ENCODE measurements around the gene MORC2.

The MORC2 gene

DNA sequence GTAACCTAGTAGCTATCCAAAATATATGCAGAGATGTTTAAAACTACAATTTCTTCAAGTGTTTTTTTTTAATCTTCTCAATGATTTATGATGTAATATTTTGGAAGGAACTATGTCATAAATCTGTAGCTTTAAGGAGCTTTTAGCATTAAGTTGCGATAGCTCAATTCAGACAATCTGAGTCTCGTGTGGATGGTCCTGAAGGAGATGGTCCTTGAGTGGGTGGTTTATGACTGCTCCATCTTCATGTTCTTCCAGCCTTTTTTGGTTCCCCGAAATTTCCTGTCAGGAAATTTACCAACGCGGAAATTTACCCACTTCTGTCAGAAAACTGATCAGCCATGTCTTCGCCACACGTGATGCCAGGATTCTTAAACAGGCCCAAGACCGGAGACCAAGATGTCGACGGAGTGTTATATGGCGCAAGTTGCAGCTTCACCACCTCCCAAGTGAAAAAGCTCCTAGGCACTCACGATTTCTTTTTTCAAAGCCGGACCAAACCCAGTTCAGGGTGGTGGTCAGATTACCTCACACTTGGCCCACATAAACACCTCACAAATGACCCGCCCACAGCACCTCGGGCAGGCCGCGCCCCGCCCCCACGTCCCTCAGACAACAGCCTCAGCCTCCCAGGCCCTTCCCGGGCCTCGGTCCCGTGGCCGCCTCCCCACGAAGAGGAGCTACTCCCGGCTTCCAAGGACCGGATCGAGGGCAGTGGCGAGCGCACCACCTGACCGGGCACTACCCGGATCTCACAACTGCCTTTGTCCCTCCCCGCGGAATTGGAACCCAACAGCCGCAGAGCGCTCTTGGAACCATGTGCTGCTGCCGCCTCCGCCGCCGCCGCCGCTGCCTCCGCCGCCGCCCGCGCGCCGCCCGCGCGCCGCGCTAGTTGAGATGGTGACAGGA is at the start of gene MORC2:
MORC2 (minus strand) TSS at position 760 of the 909 bp plus-strand sequence. CDS start 885 bp downstream, outside the sequence.
- DNase-seq (ENCODE audit: insufficient read length, low spot score), result peak; percentile 36
- no peak for FAIRE-seq

DNA sequence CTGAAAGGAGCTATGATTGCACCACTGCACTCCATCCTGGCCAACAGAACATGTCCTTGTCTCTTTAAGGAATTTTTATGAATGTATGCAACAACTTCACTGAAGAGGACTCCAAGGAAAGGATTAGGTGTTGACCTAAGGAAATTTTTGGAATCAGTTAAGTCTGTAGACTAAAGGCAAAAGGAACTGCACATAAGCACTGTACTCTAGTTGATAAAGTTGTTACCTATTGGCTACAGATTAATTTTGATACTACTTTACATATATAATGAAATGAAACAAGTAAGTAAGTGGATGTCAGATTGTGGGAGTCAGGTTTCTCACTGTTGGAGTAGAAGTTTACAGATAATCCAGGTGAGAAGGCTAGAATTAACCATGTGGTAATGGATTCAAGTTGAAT is 37.0 kb upstream of the MORC2 start:
- FAIRE-seq, result no peak
- DNase-seq (ENCODE audit: insufficient read length, low spot score), result no peak

DNA sequence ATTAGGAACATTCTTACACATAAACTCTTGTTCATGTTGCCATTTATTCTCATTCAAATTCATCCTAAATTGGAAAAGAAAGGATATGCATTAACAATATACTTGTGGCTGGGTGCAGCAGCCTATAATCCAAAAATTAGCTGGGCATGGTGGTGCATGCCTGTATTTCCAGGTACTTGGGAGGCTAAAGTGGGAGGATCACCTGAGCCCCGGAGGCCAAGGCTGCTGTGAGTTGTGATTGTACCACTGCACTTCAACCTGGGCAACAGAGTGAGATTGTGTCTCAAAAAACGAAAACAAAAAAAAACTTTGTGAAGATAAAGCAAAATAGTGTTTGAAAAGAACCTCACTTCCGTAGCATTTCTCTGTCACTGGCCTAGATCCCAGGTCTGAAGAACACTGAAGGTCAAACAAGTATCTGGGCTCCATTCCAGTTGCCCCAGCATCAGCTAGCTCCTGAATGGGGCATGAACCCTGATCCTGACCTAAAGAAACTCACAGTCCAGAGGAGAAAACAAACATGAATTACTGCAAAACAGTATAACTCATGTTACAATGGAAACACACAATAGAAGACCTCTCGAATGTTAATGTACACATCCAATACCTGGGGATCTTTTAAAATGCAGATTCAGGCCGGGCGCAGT is 32.7 kb upstream of the MORC2 start:
- DNase-seq (ENCODE audit: insufficient read length, low spot score) (no peak), FAIRE-seq (no peak)

DNA sequence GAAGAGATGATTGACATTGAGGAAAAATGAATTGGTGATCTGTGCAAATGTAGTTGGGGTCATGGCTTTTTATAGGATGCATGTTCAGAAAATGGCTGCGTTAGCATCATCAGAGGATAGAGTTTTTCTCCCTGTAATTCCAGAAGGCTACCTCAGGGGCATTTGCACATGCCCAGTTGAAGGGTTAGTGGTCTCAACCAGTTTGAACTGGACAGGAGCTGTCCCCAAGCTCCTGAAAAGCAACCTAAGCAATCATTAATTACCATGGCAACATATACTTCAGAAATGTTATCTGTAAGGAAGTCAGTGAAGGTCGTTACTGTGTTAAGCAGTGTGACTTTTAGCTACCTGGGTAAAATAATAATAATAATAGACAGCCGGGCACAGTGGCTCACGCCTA is 29.8 kb upstream of the MORC2 start:
- FAIRE-seq (no peak), DNase-seq (ENCODE audit: insufficient read length, low spot score) (no peak)

DNA sequence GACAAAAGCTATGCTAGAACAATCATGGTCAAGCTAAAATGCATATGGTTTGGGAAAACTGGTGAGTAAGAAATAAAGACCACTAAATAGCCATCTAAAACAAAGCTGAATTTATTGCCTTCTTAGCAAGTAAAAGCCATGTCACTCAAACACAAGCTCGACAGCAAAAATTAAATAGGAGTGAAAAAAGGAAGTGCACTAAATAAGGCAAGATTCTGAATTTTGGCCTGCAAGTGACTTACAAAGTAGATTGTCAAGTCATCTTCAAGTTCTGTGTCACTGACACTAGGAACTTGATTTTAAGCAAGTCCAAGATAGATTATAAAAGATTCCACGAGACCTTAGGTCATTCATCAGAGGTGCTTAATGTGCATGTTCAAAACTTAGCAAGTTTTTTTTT is 27.9 kb upstream of the MORC2 start:
- no peak for FAIRE-seq
- no peak for DNase-seq (ENCODE audit: insufficient read length, low spot score)

DNA sequence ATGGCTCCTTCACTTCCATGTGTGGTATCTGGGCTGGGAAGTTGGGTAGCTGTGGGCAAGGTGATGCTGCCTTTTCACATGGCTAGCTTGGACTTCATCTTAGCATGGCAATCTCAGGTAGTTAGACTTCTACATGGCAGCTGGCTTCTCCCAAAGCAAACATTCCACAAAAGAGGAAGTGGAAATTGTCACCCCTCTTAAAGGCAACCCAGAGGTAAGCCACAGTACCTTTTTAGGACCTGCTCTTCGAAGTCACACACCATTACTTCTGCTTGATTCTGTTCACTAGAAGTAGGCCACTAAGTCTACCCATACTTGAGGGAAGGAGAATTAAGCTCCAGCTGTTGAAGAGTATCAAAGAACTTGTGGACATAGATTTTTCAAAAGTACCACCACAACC is 26.4 kb upstream of the MORC2 start:
- no peak for FAIRE-seq
- no peak for DNase-seq (ENCODE audit: insufficient read length, low spot score)

DNA sequence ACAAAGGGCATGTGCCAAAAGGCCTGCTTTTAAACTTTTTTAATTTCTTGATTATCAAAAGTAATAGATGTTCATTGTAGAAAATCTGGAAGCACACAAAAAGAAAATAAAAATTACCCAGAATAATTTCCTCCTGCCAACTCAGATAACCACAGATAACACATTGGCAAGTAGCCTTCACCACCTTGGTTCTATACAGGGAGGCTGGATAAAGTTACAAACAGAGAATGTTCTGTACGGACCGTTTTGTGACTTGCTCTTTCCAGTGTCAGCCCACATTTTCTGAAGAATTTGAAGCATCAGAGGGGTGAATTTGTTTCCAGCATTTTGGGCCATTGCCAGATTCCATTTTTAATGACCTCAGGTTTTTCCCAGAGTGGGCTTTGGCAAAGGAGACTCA is 24.0 kb upstream of the MORC2 start:
- DNase-seq (ENCODE audit: insufficient read length, low spot score), result no peak
- no peak for FAIRE-seq

DNA sequence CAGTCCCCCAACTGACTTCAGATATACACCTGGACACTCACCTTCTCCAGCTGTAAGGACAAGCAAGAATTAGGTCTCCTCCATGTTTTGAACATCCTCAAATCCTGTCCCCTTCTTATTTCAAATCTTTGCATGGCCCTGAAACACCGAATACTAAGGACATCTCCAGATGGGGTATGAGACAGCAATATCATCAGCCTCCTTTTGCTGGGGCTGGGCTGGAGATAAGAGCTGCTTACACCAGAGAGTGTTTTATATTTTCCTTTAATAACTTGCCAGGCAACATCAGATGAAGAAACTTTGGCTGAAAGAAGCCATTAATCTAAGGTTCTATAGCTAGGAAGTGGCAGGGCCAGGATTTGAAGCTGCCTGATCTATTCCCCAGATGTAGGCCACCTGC is 22.1 kb upstream of the MORC2 start:
- FAIRE-seq (no peak), DNase-seq (ENCODE audit: insufficient read length, low spot score) (no peak)

DNA sequence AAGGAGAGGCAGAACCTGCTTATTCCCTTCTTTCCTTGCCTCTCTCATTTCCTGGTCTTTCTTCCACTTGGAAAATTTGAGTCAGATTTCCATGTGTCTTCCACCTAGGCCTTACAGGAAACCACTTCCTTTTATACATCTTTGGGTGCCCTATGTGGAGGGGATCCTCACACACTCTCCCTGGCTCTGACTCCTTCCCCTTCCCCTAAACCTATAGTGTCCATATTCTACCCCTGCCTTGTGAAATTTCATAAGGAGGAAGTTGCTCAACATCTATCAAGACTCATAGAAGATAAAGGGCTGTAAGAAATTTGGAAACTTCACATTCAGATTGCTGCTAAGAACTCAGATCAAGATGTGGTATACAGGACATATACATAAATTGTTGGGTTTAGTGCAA is 20.9 kb upstream of the MORC2 start:
- FAIRE-seq, result no peak
- DNase-seq (ENCODE audit: insufficient read length, low spot score), result no peak

DNA sequence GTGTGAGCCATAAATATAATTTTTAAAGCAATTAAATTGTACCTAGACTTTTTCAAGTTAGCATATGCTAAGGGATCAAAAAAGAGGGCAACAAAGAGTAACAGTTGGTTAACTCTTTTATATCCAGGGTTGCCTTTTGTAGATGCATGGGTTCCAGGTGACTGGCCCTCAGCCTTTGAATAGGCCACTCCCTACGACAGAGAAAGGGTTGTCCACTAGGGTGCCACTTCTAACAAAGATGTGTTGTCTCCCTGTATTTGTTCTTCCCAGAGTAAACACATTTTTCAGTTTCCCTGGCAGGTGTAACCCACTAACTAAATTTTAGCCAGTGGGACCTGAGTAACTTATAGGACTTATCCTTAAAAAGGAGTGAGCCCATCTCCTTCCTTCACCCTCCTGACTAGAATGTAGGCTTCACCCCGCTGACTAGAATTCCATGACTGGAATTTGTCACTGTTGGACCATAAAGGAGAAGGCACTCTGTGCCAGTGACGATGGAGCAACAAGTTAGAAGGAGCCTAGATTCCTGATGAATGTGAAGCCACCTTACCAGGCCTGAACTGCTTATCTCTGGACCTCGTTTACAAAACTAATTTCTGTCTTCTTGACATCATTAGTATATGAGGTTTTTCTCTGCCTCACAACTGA is 17.1 kb upstream of the MORC2 start:
- FAIRE-seq (no peak), DNase-seq (ENCODE audit: insufficient read length, low spot score) (no peak)

DNA sequence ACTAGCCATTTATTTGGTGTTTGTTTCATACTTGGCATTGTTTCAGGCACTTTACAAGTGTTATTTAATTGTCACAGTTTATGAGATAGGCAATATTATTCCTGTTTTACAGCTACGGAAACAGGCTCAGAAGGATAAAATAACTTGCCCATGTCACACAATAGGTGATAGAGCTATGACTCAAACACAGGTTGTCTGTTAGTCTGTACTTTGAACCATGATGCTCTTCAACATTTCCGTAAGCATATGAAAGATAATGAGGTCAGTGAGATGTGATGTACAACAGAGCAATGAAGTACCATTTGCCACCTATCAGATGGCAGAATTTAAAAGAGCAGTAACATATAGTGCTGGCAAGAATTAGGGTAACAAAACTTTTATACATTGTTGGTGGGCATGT is 15.7 kb upstream of the MORC2 start:
- DNase-seq (ENCODE audit: insufficient read length, low spot score) (no peak), FAIRE-seq (no peak)

DNA sequence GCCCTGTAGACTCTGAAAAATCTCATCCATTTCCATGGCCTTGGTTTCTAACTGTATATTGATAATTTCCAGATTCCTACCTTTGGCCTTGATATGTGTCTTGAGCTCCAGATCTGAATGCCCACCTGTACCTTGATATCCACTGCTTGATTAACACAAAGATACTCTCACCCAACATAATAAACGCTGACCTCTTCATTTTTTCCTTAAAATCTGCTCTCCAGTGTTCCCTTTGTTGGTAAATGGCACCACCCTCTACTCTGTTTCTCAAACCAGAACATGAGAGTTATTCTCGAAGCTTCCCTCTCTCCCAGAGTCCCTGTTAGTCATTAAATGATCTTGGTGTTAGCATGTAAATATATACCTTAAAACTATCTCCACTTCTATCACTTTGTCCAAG is 13.9 kb upstream of the MORC2 start:
- DNase-seq (ENCODE audit: insufficient read length, low spot score) (no peak), FAIRE-seq (no peak)

DNA sequence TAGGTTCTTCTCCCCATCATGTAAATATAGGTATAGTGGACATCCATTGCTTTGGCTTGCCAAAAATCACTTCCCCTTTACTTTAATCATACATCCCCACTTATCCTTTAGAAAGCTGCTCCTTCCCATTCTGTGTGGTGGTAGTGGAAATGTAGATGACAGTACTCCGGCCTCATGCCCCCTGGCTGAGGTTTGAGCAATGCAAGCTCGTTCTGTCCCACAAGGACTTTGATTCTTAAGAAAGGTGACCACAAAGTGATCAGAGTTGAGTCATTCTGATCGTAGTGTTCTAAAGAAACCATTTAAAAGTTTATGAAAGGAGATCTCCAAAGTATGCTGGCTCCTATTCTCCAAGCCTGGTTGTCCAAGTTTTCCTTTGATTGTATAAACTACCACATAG is 11.4 kb upstream of the MORC2 start:
- FAIRE-seq (no peak), DNase-seq (ENCODE audit: insufficient read length, low spot score) (no peak)

DNA sequence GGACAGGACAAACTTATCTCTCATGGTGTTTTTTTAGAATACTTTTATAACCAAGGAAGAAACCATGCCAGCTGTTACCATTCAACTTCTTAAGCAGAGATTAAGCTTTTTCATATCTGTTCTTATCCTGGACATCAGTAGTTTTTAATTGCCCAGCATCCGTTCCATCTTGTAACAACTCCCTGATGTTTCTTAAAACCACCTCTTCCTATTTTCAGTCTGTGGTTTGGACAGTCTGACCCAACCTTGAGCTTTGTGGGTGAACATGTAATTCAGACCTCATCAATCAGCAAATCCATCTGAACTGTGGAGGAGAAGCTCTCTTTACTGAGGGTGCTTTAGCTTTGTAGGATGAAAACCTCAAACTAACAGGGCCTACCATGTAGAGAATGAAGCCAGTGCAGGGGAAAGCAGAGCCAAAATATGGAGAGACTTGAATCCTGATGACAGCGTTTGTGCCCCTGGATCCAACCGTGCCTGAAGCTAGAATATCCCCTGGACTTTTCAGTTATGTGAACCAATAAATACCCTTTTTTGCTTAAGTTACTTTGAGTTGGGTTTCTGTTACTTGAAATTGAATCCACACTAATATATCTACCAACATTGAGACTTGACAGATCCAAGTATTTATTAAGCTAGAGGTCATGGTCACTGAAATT is 9.9 kb upstream of the MORC2 start:
- DNase-seq (ENCODE audit: insufficient read length, low spot score), result no peak
- no peak for FAIRE-seq

DNA sequence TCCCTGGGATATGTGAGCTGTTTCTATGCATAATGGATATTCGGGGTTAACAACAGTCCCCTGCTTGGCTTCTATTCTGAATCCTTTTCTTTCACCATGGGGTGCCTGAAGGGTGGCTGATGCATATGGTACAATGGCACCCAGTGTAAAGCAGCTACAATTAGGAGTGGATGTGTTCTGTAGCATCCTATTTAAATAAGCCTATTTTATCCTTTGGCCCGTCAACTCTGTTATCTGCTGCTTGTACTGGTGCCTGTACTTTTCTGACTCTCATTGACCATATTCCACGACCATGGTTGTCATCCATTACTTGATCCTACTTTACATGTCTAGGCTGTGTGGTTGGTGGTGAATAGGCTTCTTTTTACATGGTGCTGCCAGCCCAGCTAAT is 1.8 kb upstream of the MORC2 start:
- FAIRE-seq (no peak), DNase-seq (ENCODE audit: insufficient read length, low spot score) (no peak)

DNA sequence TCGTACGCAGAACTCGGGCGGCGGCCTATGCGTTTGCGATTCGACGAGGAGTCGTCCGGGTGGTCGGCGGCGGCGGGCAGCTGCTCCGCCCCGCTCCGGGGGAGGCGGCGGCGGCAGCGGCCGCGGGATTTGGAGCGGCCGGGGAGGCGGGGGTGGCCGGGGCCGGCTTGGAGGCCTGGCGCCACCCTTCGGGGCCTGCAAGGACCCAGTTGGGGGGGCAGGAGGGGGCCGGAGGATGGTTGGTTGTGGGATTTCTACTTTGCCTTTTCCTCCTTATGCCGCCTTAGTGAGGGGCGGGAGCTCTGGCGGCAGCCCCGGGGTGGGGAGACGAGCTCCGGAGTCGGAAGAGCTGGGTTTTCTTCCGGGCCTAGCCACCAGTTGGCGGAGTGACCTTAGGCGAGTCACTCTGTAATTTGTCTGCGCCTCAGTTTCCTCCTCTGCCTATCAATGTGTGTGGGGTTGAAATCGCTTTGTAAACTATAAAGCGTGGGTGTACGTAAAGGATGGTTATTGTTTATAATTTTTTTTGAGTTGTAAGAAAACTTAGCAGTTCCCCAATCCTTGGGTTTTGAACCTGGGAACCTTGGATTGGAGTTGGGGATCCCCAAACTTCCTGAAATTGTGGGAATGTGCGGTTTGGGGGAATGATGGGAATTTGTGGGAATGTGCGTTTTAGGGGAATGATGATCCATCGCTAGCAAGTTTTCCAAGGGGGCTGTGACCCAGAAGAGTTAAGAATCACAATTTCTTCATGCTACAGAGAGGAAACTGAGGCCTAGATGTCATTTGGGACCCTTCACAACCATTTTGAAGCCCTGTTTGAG is 1.2 kb upstream of the MORC2 start:
- FAIRE-seq (no peak), DNase-seq (ENCODE audit: insufficient read length, low spot score) (peak; percentile 12)

DNA sequence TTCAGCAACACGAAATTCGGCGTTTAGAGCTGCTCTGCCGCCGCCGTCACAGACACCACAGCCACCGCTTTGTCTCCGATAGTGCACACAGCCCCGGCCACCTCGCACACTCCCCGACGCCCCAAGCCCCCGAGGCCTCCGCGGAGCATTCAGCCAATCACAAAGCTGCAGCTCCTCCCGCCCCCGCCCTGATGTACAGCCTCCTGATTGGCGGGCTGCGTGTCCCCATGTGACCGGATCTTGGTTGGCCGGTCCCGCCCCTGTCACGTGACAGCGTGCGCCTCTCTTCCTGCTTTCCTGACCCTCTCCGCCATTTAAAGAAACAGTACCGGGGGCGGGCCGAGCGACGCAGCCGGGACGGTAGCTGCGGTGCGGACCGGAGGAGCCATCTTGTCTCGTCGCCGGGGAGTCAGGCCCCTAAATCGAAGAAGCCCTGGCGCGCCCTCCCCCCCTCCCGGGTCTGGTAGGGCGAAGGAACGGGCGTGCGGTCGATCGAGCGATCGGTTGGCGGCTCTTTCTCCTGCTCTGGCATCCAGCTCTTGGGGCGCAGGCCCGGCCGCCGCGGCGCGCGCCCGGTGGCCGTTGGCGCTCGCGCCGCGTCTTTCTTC is 454 bp upstream of the MORC2 start, which contains the start of gene TUG1:
TUG1 (plus strand) TSS at position 342 of the 608 bp plus-strand sequence.
- DNase-seq (ENCODE audit: insufficient read length, low spot score), result peak; percentile 91
- FAIRE-seq, result peak; percentile 67

DNA sequence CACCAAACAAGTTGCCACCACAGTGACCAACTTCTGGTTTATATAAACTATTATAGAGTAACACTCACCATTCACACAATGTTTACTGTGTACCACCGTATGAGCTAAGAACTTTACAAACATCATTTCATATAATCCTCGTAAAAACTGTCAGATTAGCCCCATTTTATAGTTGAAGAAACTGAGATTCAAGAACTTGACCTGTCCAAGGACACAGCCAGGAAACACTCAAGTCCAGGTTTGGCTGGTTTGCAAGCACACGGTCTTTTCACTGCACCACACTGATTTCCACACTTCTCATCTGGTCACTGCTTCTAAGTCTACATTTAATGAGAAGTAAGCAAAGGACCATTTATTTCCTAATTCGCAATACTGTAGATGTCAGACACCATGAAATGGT is 3.7 kb downstream of the MORC2 start:
- no peak for FAIRE-seq
- no peak for DNase-seq (ENCODE audit: insufficient read length, low spot score)

DNA sequence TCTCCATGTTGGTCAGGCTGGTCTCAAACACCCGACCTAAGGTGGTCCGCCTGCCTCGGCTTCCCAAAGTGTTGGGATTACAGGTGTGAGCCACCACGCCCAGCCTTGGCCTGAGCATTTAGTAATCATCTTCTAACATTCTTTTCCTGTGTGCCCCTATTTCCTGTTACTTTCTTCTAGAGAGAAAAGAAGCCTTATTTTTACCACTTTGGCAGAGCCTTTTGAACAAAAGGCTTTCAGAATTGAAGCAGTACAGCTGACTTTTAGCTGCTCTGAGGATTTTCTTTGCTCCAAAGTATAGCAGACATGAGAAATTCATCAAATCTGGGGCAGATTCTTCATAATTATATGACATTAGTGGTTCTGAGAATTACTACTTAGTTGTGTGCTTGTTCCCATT is 13.4 kb downstream of the MORC2 start:
- no peak for DNase-seq (ENCODE audit: insufficient read length, low spot score)
- FAIRE-seq, result no peak

DNA sequence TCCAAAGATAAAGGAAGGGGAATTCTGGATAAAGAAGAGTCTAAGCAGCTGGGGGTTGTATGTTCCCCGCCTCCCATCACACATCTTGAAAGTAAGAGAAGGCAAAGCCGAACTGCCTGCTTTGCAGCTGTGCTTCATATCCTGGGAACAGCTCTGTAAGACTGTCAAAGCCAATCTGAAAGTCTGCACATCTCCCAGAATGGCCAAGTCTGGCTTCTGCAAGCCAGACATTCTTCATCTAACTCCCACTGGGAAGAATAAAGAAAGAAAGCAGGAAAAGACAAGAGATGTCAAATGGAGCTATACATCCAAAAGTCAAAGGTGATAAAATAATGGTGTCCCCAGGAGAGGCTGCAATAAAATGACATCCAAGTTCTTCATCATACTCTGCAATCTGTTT is 15.4 kb downstream of the MORC2 start:
- DNase-seq (ENCODE audit: insufficient read length, low spot score) (no peak), FAIRE-seq (no peak)
